Ishikawa (cell line): ENCODE data around the gene DNAJC17.

ENCODE experiments used
- TEAD4 ChIP-seq: IDR thresholded peaks from 2 replicates; pipeline ENCODE4 v1.6.1; 2012
- YY1 ChIP-seq: IDR thresholded peaks from 2 replicates; pipeline ENCODE4 v1.6.1; 2012; ENCODE audit warnings: low read depth
- TF ChIP-seq, protein P1 (sequence below): IDR thresholded peaks from 2 replicates; pipeline ENCODE4 v1.6.1; 2012

DNA sequence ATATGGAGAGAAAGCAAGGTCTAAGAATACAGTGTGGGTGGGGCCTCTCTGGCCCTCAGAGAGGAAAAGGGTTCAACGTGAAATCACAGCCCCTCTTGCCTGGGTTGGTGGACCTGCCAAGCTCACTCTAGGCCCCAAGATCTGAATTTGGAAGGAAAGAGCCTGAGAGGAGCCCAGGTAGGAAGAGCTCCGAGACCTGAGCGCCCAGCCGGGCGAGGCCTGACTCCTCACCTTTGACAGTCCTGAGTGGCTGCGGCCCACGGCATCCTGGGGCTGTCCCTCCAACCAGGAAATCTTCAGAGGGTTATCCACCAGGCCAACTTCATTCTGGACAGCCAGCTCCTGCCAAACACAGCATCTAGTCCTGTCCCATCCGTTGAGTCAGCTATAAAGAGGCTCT, 33.8 kb downstream of the DNAJC17 start:
- TF ChIP-seq YY1 (no peak), TEAD4 (no peak)
- TF ChIP-seq, protein P1, sequence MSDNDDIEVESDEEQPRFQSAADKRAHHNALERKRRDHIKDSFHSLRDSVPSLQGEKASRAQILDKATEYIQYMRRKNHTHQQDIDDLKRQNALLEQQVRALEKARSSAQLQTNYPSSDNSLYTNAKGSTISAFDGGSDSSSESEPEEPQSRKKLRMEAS: no peak
